ENCODE results near the gene GMPR2. TPM values are rescaled to one million over a fixed set of nuclear protein-coding genes. Genes with fewer than 3 reads are reported as not detected.
"Not testable (repeated sequence)": the region's sequence is repeated elsewhere in the genome, so short reads cannot be mapped to it uniquely, and the experiment has no call there.

Gene GMPR2
- total RNA-seq, 1 donor from 2014 or later: 47.9 TPM

DNA sequence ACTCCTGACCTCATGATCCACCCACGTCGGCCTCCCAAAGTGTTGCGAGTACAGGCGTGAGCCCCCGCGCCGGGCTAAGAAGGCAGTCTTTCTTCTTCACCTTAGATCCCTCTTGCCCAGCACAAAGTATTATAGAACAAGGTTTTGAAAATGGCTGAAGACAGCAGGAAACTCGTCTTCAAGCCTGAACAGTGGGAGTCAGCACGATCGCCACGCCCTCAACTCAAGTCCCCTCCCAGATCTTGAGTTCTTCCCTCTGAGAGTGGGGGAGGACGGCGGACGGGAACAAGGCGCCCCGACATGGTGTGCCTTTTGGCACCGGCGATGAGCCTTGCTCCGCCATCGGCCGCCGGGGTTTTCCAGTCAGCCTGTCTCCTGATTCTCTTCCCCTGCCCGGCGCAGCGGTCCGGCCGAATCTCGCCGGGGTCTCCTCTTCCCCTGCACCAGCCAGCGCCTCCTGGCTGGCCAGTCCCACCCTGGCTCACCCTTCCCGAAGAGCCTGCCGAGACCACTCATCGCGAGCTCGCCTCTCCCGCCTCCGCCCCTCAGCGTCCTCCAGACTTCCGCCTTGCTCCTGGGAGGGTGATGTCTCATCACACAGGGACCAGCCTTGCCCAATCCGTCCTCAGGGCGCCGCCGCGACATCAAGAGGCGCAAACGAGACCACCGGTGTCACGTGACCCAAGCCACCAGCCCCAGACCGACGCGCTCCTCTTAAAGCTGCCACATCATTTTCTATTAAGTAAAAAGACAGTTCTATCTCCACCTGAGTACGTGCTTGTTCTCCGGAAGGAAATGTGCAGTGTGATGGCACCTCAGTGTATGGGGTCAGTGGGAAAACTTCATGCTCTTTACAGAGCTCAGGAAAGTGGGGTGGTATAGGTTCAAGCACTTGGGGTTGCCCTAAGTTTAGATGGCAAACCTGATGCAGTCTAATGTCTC is 19.5 kb upstream of the GMPR2 start, which contains the start of gene CHMP4A:
Gene CHMP4A, minus strand, starts transcription at position 565 of the 942 bp plus-strand sequence. Its CDS starts 49 bp downstream, at position 516.
- H3K27ac Mint-ChIP-seq (ENCODE audit: unreplicated experiment): peak within 1 kb of the TSS; percentile 100
- H3K9me3 Mint-ChIP-seq (ENCODE audit: low read depth): no peaks in the 10 kb centered on the region
- TF ChIP-seq, protein P1, sequence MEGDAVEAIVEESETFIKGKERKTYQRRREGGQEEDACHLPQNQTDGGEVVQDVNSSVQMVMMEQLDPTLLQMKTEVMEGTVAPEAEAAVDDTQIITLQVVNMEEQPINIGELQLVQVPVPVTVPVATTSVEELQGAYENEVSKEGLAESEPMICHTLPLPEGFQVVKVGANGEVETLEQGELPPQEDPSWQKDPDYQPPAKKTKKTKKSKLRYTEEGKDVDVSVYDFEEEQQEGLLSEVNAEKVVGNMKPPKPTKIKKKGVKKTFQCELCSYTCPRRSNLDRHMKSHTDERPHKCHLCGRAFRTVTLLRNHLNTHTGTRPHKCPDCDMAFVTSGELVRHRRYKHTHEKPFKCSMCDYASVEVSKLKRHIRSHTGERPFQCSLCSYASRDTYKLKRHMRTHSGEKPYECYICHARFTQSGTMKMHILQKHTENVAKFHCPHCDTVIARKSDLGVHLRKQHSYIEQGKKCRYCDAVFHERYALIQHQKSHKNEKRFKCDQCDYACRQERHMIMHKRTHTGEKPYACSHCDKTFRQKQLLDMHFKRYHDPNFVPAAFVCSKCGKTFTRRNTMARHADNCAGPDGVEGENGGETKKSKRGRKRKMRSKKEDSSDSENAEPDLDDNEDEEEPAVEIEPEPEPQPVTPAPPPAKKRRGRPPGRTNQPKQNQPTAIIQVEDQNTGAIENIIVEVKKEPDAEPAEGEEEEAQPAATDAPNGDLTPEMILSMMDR (IDR thresholded peaks at IDR 0.05): peak; percentile 66
- H3K36me3 Mint-ChIP-seq (ENCODE audit: low read depth): peaks cover 9% of the 10 kb centered on the region
- DNase-seq (ENCODE audit: low spot score): peak; percentile 100
- peaks cover 41% of the 10 kb centered on the region for H3K4me1 Mint-ChIP-seq (ENCODE audit: low read depth)
- H3K27me3 Mint-ChIP-seq (ENCODE audit: low read depth): no peaks in the 10 kb centered on the region
- H3K4me3 Mint-ChIP-seq (ENCODE audit: unreplicated experiment): peak within 1 kb of the TSS; percentile 95

DNA sequence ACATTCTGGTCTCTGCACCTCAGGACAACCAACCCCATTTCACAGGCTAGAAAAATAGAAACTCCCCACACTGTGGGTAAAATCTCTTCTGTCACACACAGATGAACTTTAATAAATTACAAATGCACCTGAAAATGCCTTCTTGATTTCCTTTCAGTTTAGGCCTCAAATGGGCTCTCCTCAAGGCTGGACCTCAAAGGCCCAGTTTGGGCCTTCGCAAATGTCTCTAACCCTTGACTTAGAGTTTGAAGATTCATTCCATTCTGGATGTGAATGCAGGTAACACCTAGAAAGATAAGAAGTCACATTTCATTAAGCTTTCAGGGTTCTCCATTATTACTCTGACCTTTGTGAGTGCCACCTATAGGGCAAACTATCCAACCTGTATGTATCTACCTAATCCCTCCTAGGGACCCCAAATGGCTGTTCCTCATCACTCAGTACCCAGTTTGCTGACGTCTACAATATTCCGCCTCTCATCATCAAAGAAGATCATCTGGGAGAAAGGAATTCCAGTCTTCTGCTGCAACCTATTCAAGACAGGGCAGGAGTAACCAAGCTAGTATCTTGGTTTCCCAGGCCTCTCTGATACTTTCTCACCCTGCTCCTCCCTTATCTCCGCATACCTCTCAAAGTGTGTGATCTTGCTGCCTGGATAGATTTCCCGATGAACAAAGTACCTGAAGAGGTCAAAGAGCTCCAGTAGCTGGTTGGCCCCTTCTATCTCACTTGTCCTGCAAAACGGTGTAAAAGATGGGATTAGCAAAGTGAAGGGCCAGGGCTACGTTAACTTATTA is 18.7 kb upstream of the GMPR2 start:
- Mint-ChIP-seq H3K27ac (ENCODE audit: unreplicated experiment) (peak overlapping the region; percentile 100), H3K9me3 (ENCODE audit: low read depth) (no peaks in the 10 kb centered on the region), H3K27me3 (ENCODE audit: low read depth) (no peaks in the 10 kb centered on the region), H3K36me3 (ENCODE audit: low read depth) (peaks cover 7% of the 10 kb centered on the region), H3K4me1 (ENCODE audit: low read depth) (peaks cover 41% of the 10 kb centered on the region), H3K4me3 (ENCODE audit: unreplicated experiment) (peak overlapping the region; percentile 95)
- TF ChIP-seq, protein P1 (IDR thresholded peaks at IDR 0.05): no peak
- no peak for DNase-seq (ENCODE audit: low spot score)

DNA sequence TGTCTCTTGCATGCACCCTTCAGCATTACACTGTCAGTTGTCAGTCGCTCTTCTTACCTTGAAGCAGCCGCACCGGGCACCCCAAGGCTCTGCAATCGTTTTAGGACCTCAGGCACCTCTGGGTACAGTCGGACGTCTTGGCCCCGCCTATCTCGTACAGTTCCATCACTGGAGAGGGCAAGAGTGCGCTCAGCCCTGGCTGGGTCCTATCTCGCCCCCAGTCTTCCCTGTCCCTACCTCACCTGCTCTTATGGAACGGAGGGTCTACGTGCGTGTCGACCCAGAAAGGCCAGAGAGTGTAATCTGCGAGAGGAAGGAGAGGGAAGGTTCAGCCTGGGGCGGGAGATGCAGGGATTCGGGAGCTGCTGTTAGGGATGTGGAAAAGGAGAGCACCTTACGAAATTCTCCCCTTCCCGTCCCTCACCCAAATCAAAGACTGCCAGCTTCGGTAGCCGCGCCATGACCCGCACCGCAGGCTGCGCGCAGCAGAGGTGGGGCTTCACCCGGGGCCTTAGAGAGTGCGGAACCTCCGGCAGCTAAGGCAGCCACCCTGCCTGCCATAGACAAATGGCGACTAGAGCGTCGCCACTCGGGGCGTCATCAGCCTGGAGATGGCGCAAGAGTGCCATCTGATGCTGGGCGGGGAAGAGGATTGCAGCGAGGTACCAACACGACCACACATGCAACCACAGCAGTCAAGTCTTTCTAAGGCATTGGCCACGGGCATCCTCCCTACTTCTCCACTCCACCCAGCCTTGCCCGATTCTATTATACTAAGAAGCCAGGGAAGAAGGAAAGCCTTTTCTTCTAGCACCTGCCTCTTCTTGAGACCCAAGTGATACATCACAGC is 17.0 kb upstream of the GMPR2 start, which contains the start of gene MDP1:
Gene MDP1, minus strand, starts transcription at position 572 of the 850 bp plus-strand sequence. Its CDS starts 111 bp downstream, at position 461.
- peak within 1 kb of the TSS; percentile 94 for H3K4me3 Mint-ChIP-seq (ENCODE audit: unreplicated experiment)
- H3K27ac Mint-ChIP-seq (ENCODE audit: unreplicated experiment): peak within 1 kb of the TSS; percentile 100
- H3K4me1 Mint-ChIP-seq (ENCODE audit: low read depth): peaks cover 41% of the 10 kb centered on the region
- no peak for DNase-seq (ENCODE audit: low spot score)
- H3K27me3 Mint-ChIP-seq (ENCODE audit: low read depth): no peaks in the 10 kb centered on the region
- no peaks in the 10 kb centered on the region for H3K9me3 Mint-ChIP-seq (ENCODE audit: low read depth)
- peaks cover under 1% of the 10 kb centered on the region for H3K36me3 Mint-ChIP-seq (ENCODE audit: low read depth)
- TF ChIP-seq, protein P1 (IDR thresholded peaks at IDR 0.05): peak; percentile 79

GRCh38 chr14:24216345-24216699 is 16.4 kb upstream of the GMPR2 start:
- peak overlapping the region; percentile 94 for H3K4me3 Mint-ChIP-seq (ENCODE audit: unreplicated experiment)
- peak overlapping the region; percentile 100 for H3K27ac Mint-ChIP-seq (ENCODE audit: unreplicated experiment)
- H3K36me3 Mint-ChIP-seq (ENCODE audit: low read depth): no peaks in the 10 kb centered on the region
- no peaks in the 10 kb centered on the region for H3K27me3 Mint-ChIP-seq (ENCODE audit: low read depth)
- TF ChIP-seq, protein P1 (IDR thresholded peaks at IDR 0.05): no peak
- no peak for DNase-seq (ENCODE audit: low spot score)
- H3K9me3 Mint-ChIP-seq (ENCODE audit: low read depth): no peaks in the 10 kb centered on the region
- peaks cover 41% of the 10 kb centered on the region for H3K4me1 Mint-ChIP-seq (ENCODE audit: low read depth)

DNA sequence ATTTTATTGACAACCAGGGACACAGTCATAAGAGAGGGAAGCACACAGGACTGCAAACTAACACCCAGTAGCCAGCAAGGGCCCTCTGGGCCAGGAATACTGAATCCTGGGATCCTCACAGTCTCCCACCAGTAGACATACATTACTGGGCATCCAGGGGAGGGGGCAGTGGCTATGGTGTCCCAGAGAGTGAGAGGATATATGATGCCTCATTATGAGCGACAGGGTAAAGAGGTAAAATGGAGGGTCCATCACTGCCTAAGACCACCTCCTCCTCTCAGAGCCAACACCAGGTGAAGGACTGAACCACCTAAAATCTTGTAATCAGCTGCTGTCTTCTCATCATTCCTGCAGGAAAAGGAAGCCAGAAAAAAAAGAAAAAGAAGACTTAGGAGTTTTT is 15.9 kb upstream of the GMPR2 start:
- H3K4me1 Mint-ChIP-seq (ENCODE audit: low read depth): peaks cover 36% of the 10 kb centered on the region
- H3K9me3 Mint-ChIP-seq (ENCODE audit: low read depth); H3K27ac Mint-ChIP-seq (ENCODE audit: unreplicated experiment); H3K36me3 Mint-ChIP-seq (ENCODE audit: low read depth); DNase-seq (ENCODE audit: low spot score); H3K27me3 Mint-ChIP-seq (ENCODE audit: low read depth); H3K4me3 Mint-ChIP-seq (ENCODE audit: unreplicated experiment): not testable (repeated sequence)
